Fibroblast of skin of right biceps (primary cell): ENCODE results near the gene DYSF.
A peak's percentile ranks its signal among the peaks of the same experiment; 100 is the strongest.

Source experiments
- DNase-seq: peaks from one replicate; pipeline ENCODE4 v3.0.0-alpha.2; 2013

Gene DYSF

GRCh38 chr2:71457123-71457915 lies 4.0 kb downstream of the DYSF start:
- DNase-seq, result no peak

GRCh38 chr2:71457923-71458322 lies 4.6 kb downstream of the DYSF start:
- no peak for DNase-seq

- DNase-seq, result peak; percentile 50
Measured at GRCh38 chr2:71458413-71459083, 5.2 kb downstream of the DYSF start.

GRCh38 chr2:71459084-71459431 lies 5.7 kb downstream of the DYSF start:
- DNase-seq, result no peak

DNA sequence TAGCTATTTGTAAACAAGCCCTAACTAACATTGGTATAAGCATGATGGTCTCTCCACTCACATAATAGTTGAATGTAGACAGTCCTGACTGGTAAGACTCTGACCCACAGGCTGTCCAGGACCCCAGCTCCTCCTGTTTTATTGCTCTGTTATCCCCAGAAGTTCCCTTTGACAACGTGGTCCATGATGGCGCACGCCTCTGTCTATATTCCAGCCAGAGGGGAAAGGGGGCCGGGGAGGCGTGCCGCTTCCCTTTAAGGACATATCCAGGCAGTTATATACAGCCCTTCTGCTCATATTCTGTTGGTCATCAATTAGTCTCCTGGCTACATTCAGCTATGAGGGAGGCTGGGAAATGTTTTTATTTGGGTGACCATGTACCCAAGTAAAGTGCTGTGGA lies 6.7 kb downstream of the DYSF start:
- DNase-seq, result no peak

DNA sequence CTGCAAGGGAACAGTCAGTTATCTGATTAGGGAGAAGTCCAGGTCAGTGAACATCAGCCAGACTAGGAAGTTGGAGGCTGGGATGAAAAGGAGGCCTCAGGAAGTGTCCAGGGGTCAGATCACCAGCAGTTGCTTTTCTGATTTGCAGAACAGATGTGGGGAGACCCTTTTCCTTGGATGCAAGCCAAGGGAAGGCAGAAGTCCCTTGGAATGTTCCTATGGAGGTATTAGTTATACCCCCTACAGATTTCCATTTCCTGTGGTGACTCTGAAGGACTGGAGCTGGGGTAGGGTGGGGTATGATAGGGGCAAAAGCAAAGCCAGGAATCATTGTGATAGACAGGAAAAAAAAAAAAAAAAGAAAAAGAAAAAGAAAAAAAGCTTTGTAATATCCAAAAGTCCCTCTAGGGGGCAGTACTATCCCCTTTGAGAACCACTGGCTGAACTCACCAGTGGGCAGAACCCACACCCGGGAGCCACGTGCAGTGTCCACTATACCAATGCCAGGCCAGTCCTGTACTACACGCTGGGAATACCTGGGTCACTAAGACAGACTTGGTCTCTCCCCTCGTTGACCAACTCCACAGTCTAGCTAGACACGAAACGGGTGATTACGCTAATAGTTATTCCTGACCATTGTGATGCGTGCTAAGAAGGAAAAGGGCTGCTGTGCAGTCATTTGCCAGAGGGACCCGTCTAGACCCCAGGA lies 7.4 kb downstream of the DYSF start:
- no peak for DNase-seq

DNA sequence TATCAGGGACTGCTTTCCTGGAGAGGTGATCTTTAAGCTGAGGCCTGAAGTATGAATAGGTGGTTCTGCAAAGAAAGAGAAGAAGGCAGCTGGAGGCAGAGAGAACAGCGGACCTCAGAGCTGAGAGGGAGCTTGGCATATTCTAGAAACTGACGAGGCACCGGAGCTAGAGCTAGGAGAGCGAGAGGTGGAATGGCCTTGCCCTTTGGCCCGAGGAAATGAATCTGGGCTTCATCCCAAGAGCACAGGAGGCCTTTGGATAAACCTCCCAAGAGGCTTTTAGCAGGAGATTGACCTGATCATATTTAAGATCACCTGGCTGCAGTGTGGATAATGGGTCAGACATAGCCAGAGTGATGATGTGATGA lies 7.9 kb downstream of the DYSF start:
- DNase-seq, result no peak

GRCh38 chr2:71462056-71462605 lies 8.8 kb downstream of the DYSF start:
- no peak for DNase-seq

- DNase-seq, result no peak
Measured at GRCh38 chr2:71462641-71463341, 9.4 kb downstream of the DYSF start.

- no peak for DNase-seq
Measured at GRCh38 chr2:71463342-71463654, 9.9 kb downstream of the DYSF start.

- DNase-seq, result no peak
Measured at GRCh38 chr2:71464389-71464788, 11.0 kb downstream of the DYSF start.

DNA sequence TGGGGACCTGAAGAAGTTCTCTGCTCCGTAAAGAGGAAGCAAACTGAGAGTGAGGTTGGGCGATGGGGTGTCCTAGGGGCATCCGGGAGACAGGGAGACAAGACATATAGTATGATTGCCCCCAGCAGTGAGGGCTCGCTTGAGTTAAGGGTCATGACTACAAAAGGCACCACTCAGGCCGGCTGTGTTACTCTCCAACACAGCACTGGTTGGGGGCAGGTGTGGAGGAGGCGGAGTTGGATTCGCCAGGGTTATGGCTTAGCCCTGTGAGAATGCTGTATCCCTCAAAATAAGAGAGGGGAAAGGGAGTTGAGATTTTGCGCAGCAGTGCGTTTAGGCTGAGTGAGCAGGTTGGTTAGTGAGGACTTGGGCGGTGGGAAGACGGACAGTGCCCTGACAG lies 12.0 kb downstream of the DYSF start:
- DNase-seq, result no peak

GRCh38 chr2:71465961-71466300 lies 12.6 kb downstream of the DYSF start:
- DNase-seq, result no peak

DNA sequence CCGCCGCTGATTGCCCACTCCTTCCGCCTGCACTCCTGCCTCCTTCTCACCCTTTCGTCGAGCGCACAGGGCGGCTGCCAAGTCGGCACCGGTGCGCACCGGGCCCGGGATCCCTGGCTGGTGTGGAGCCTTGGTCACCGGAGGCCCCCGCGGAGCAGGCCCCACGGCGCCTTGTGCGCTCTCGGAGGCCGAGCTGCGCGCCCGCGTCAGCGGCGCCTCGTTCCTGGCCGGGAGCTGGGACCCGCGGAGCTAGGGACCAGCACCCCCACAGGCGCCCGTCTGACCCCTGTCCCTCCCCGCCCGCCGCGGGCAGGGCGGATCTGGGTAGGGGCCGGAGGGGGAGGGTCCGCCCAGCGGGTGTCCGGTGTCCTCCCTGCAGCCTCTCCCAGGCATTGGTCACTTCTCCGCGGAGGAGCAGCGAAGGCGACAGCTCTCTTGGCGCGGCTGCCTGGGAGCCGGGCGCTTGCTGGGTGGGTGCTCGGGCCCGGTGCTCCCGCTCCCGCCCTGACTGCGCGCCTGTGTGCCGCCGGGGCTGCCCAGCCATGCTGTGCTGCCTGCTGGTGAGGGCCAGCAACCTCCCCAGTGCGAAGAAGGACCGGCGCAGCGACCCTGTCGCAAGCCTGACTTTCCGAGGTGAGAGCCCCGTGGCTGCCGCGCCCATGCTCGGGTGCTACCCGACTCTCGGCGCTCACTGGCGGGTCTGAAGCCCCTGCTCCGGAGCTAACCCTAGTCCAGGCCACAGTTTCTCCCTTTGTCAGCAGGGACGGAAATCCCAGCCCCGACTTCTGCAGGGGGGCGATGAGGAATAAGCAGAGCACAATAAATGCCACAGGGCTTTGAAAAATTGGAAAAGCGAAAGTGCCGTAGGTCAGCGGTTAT lies 13.2 kb downstream of the DYSF start:
- peak; percentile 26 for DNase-seq

GRCh38 chr2:71467180-71467815 lies 13.9 kb downstream of the DYSF start:
- no peak for DNase-seq

GRCh38 chr2:71468279-71469015 lies 15.1 kb downstream of the DYSF start:
- no peak for DNase-seq

GRCh38 chr2:71469403-71470398 lies 16.3 kb downstream of the DYSF start:
- peak; percentile 28 for DNase-seq

DNA sequence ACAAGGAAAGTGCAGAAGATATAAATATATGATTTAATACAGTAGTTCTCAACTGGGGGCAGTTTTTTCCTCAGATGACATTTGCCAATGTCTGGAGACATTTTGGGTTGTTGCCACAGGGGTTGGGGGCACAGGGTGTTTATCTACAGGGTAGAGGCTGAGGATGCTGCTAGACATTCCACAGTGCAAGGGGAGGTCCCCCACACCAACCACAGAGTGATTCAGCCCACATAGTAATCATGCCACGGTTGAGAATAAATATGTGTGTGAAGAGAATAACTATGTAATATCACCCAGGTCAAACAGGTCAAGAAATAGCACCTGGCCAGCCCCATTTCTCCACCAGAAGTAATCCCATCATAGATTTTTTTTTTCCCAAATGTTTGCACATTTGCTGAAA lies 17.9 kb downstream of the DYSF start:
- peak; percentile 83 for DNase-seq

DNA sequence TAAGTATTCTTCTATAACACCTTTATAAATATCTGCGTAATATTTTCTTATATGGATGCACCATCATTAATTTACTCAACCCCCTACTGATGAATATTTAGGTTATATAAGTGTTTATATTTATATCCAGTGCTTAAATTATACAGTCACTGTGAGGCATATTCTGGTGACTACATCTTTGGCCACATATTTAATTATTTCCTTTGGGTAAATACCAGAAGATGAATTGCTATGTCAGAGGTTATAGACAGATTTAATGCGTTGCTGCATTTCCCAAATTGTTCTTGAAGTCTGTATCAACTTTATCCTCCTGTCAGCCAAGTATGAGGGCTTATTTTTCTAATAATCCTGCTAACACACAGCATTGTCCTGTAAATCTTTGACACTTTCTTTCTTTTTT lies 18.7 kb downstream of the DYSF start:
- DNase-seq, result peak; percentile 23
